ENCODE data around the gene NKIRAS2. TPM values are rescaled to one million over a fixed set of nuclear protein-coding genes. Genes with fewer than 3 reads are reported as not detected.
A peak's percentile ranks its signal among the peaks of the same experiment; 100 is the strongest.

NKIRAS2 gene
- total RNA-seq, 1 donor from 2014 or later = 28.7 TPM

DNA sequence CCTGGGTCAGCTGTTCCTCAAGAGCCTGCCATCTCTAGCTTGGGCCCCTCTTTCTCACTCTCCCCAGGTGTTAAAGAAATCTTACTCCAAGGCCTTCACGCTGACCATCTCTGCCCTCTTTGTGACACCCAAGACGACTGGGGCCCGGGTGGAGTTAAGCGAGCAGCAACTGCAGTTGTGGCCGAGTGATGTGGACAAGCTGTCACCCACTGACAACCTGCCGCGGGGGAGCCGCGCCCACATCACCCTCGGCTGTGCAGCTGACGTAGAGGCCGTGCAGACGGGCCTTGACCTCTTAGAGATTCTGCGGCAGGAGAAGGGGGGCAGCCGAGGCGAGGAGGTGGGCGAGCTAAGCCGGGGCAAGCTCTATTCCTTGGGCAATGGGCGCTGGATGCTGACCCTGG lies 46.5 kb upstream of the NKIRAS2 start:
- intact Hi-C loops (cut with DNase I) = no loop called here
- peaks cover 0 to 77% of the 10 kb centered on the region in 2 donors for H3K36me3 ChIP-seq
- H3K4me3 ChIP-seq = no peak overlapping the region
- no peak overlapping the region for H3K27ac ChIP-seq
- H3K27me3 ChIP-seq = no peaks in the 10 kb centered on the region
- DNase-seq (ENCODE audit: extremely low spot score in 2 of 2) = no peak
- H3K4me1 ChIP-seq = peaks cover 93% of the 10 kb centered on the region
- TF ChIP-seq POLR2AphosphoS5 (IDR thresholded peaks at IDR 0.05; ENCODE audit: insufficient read depth in 1 of 2, low read depth in 1 of 2) = peak in 1 of 2 donors; percentile 3
- TF ChIP-seq, protein P1, sequence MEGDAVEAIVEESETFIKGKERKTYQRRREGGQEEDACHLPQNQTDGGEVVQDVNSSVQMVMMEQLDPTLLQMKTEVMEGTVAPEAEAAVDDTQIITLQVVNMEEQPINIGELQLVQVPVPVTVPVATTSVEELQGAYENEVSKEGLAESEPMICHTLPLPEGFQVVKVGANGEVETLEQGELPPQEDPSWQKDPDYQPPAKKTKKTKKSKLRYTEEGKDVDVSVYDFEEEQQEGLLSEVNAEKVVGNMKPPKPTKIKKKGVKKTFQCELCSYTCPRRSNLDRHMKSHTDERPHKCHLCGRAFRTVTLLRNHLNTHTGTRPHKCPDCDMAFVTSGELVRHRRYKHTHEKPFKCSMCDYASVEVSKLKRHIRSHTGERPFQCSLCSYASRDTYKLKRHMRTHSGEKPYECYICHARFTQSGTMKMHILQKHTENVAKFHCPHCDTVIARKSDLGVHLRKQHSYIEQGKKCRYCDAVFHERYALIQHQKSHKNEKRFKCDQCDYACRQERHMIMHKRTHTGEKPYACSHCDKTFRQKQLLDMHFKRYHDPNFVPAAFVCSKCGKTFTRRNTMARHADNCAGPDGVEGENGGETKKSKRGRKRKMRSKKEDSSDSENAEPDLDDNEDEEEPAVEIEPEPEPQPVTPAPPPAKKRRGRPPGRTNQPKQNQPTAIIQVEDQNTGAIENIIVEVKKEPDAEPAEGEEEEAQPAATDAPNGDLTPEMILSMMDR (IDR thresholded peaks at IDR 0.05) = no peak
- no peaks in the 10 kb centered on the region for H3K9me3 ChIP-seq

DNA sequence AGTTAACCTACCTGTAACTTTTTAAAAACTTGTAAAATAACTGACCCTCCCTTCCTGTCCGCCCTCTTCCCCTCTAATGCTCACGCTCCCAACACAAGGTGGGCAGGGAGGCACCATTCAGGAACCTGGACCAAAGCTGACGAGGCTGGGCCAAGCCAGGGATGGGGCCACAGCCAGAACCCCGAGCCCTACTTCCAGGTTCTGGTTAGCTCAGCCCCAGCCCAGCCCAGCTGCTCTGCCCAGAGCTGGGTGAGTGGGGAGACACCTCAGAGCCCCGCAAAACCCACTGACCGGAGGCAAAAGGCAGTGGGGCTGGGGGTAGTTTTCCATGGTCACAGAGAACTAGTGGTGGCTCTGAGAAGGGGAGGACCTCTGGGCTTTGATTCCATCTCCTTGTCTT lies 45.9 kb upstream of the NKIRAS2 start:
- peaks cover 0 to 76% of the 10 kb centered on the region in 2 donors for H3K36me3 ChIP-seq

DNA sequence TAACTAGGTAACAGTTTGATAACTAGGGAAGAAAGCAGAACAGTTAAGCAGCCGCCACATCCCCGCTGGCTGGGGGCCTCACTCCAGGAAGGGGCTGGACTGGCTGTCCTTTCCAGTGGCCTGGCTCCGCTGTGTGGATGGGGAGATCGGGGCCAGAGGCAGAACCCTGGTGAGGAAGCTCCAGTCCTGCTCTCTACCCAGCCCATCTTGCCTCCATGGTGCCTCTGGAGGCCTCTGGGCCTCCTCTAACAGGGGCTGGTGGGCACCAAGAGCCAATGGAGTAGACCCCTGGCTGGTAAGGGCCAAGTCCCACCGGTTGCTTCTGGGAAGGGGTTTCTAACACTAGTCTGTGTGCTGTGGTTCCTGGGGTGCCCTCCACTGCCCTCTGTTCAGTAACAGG lies 45.2 kb upstream of the NKIRAS2 start:
- intact Hi-C loops (cut with DNase I) = no loop called here
- peaks cover 87% of the 10 kb centered on the region for H3K4me1 ChIP-seq
- peaks cover 0 to 71% of the 10 kb centered on the region in 2 donors for H3K36me3 ChIP-seq

More for the DNA sequence above, 45.9 kb upstream of the NKIRAS2 start:
- no peak overlapping the region for H3K4me3 ChIP-seq
- DNase-seq (ENCODE audit: extremely low spot score in 2 of 2) = no peak
- H3K27me3 ChIP-seq = no peaks in the 10 kb centered on the region
- intact Hi-C loops (cut with DNase I) = no loop called here
- H3K4me1 ChIP-seq = peaks cover 93% of the 10 kb centered on the region
- H3K9me3 ChIP-seq = no peaks in the 10 kb centered on the region
- no peak overlapping the region for H3K27ac ChIP-seq
- TF ChIP-seq POLR2AphosphoS5 (IDR thresholded peaks at IDR 0.05; ENCODE audit: insufficient read depth in 1 of 2, low read depth in 1 of 2) (no peak), POLR2A (IDR thresholded peaks at IDR 0.05) (no peak)
- TF ChIP-seq, protein P1 (IDR thresholded peaks at IDR 0.05) = no peak

DNA sequence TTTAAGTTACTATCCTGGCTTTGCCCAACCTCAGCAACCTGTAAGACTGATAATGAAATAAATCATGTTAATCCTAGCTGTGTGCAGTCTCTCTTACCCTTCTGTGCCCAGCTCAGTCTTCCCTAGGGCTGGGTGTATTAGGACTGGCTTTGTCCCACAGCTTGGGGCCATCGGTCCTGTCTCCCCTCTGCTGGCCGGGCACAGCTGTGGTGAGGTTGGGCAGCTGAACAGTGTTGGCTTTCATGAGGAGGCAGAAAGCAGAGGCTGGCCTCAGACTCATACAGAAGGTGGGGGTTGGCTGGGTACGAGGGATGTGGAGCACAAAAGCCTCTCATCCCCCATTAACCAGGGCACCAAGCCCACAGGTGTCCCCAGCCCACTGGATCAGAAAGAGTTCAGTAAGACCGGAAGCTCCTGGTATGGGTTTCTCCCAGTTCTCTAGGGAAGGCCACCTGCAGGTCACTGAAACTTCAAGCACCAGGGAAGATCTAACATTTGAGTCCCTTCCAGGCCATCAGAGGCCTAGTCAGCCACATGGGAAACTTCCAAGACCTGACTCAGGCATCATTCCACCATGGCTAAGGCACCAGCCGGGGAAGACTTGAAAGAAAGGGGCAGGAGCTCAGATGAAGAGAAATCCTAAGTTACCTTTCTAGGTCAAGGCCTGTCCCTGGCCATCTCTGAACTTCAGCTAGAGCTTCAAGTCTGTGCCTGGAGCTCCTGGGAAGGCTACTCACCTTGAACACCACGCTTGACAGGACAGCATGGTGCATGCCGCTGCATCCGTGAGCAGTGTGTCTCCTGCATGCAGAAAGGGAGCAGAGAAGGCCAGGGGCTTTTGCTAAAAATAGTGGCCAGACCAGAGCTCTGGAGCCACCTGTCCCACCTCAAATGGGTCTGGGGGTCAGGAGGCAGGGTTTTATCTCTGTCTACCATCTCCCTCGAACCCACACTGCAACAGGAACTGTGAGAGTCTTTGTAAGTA lies 44.5 kb upstream of the NKIRAS2 start:
- no peaks in the 10 kb centered on the region for H3K27me3 ChIP-seq
- no peaks in the 10 kb centered on the region for H3K9me3 ChIP-seq
- H3K4me1 ChIP-seq = peaks cover 81% of the 10 kb centered on the region
- H3K27ac ChIP-seq = peak overlapping the region; percentile 71
- TF ChIP-seq, protein P1 (IDR thresholded peaks at IDR 0.05) = no peak
- no peak for TF ChIP-seq POLR2A (IDR thresholded peaks at IDR 0.05)
- TF ChIP-seq POLR2AphosphoS5 (IDR thresholded peaks at IDR 0.05; ENCODE audit: insufficient read depth in 1 of 2, low read depth in 1 of 2) = no peak
- H3K4me3 ChIP-seq = no peak overlapping the region
- intact Hi-C loops (cut with DNase I) = no loop called here
- DNase-seq (ENCODE audit: extremely low spot score in 2 of 2) = no peak
- H3K36me3 ChIP-seq = peaks cover 0 to 71% of the 10 kb centered on the region in 2 donors

More for the DNA sequence above, 45.2 kb upstream of the NKIRAS2 start:
- no peak for DNase-seq (ENCODE audit: extremely low spot score in 2 of 2)
- TF ChIP-seq POLR2A (IDR thresholded peaks at IDR 0.05) = no peak
- no peak for TF ChIP-seq POLR2AphosphoS5 (IDR thresholded peaks at IDR 0.05; ENCODE audit: insufficient read depth in 1 of 2, low read depth in 1 of 2)
- TF ChIP-seq, protein P1 (IDR thresholded peaks at IDR 0.05) = no peak
- Histone ChIP-seq H3K27me3 (no peaks in the 10 kb centered on the region), H3K4me3 (no peak overlapping the region), H3K9me3 (no peaks in the 10 kb centered on the region), H3K27ac (peak overlapping the region; percentile 71)
